HG03439 (cell line): ENCODE results near the gene HPSE2.
"Not testable (repeated sequence)": the region's sequence is repeated elsewhere in the genome, so short reads cannot be mapped to it uniquely, and the experiment has no call there.

Source experiments
- ATAC-seq: cut with Tn5 transposase; IDR thresholded peaks from one replicate; pipeline ENCODE4 v1.9.1; 2021; ENCODE audit warnings: mild to moderate bottlenecking, moderate library complexity; ENCODE audit not compliant: unreplicated experiment

The HPSE2 gene

GRCh38 chr10:98577168-98577567 is 658.5 kb downstream of the HPSE2 start:
- ATAC-seq: no peak

- no peak for ATAC-seq
Measured at GRCh38 chr10:98576096-98576495, 659.6 kb downstream of the HPSE2 start.

GRCh38 chr10:98572594-98572993 is 663.1 kb downstream of the HPSE2 start:
- ATAC-seq: no peak

GRCh38 chr10:98570834-98571233 is 664.8 kb downstream of the HPSE2 start:
- ATAC-seq: no peak

GRCh38 chr10:98569853-98570252 is 665.8 kb downstream of the HPSE2 start:
- ATAC-seq: no peak

GRCh38 chr10:98568551-98568950 is 667.1 kb downstream of the HPSE2 start:
- no peak for ATAC-seq

- no peak for ATAC-seq
Measured at GRCh38 chr10:98567391-98568133, 668.1 kb downstream of the HPSE2 start.

- ATAC-seq: no peak
Measured at GRCh38 chr10:98563811-98564210, 671.8 kb downstream of the HPSE2 start.

- ATAC-seq: no peak
Measured at GRCh38 chr10:98560565-98560964, 675.1 kb downstream of the HPSE2 start.

GRCh38 chr10:98556061-98556460 is 679.6 kb downstream of the HPSE2 start:
- no peak for ATAC-seq

- no peak for ATAC-seq
Measured at GRCh38 chr10:98555021-98555619, 680.5 kb downstream of the HPSE2 start.

- ATAC-seq: not testable (repeated sequence)
Measured at GRCh38 chr10:98541561-98541960, 694.1 kb downstream of the HPSE2 start.

GRCh38 chr10:98539578-98539977 is 696.1 kb downstream of the HPSE2 start:
- no peak for ATAC-seq

- ATAC-seq: no peak
Measured at GRCh38 chr10:98538472-98538871, 697.2 kb downstream of the HPSE2 start.

GRCh38 chr10:98536551-98536950 is 699.1 kb downstream of the HPSE2 start:
- ATAC-seq: no peak

- ATAC-seq: no peak
Measured at GRCh38 chr10:98533746-98534445, 701.8 kb downstream of the HPSE2 start.

- no peak for ATAC-seq
Measured at GRCh38 chr10:98533241-98533640, 702.4 kb downstream of the HPSE2 start.

- ATAC-seq: no peak
Measured at GRCh38 chr10:98528805-98529183, 706.9 kb downstream of the HPSE2 start.

GRCh38 chr10:98528166-98528804 is 707.4 kb downstream of the HPSE2 start:
- no peak for ATAC-seq

GRCh38 chr10:98525969-98526368 is 709.7 kb downstream of the HPSE2 start:
- ATAC-seq: no peak

GRCh38 chr10:98524124-98524523 is 711.5 kb downstream of the HPSE2 start:
- no peak for ATAC-seq

GRCh38 chr10:98519841-98520240 is 715.8 kb downstream of the HPSE2 start:
- ATAC-seq: no peak
